Neural progenitor cell (in vitro differentiated cells): Measurements from ENCODE around the gene SMYD2. TPM values are rescaled to one million over a fixed set of nuclear protein-coding genes. Genes with fewer than 3 reads are reported as not detected.
A peak's percentile ranks its signal among the peaks of the same experiment; 100 is the strongest.

Experiments
- DNase-seq: peaks from one replicate; pipeline ENCODE4 v3.0.0-alpha.2; 2016; ENCODE audit warnings: low spot score
- H2AFZ ChIP-seq: fragments of 200-600 bp; sonication (generic); replicated peaks from 2 replicates; pipeline ENCODE4 v1.6.1; 2016; ENCODE audit warnings: antibody characterized with exemption
- H3F3A ChIP-seq: fragments of 200-600 bp; sonication (generic); 2 replicates; pipeline ENCODE4 v1.6.1; 2016; ENCODE audit warnings: antibody characterized with exemption, low read depth
- H3K27ac ChIP-seq: fragments of 200-600 bp; sonication (generic); 2 replicates; pipeline ENCODE4 v1.5.1; 2016; ENCODE audit warnings: mild to moderate bottlenecking
- H3K27me3 ChIP-seq: fragments of 200-600 bp; sonication (generic); 2 replicates; pipeline ENCODE4 v1.6.1; 2016; ENCODE audit warnings: mild to moderate bottlenecking, moderate library complexity
- H3K36me3 ChIP-seq: fragments of 200-600 bp; sonication (generic); 2 replicates; pipeline ENCODE4 v1.5.1; 2016
- H3K4me1 ChIP-seq: fragments of 200-600 bp; sonication (generic); 2 replicates; pipeline ENCODE4 v1.6.1; 2016; ENCODE audit warnings: mixed run types
- H3K4me2 ChIP-seq: fragments of 200-600 bp; sonication (generic); 2 replicates; pipeline ENCODE4 v1.6.1; 2016
- H3K4me3 ChIP-seq: fragments of 200-600 bp; sonication (generic); 2 replicates; pipeline ENCODE4 v1.5.1; 2016
- H3K79me2 ChIP-seq: fragments of 200-600 bp; sonication (generic); 2 replicates; pipeline ENCODE4 v1.6.1; 2016; ENCODE audit warnings: low read depth
- H3K9ac ChIP-seq: fragments of 200-600 bp; sonication (generic); 2 replicates; pipeline ENCODE4 v1.6.1; 2016
- H3K9me3 ChIP-seq: fragments of 200-600 bp; sonication (generic); 2 replicates; pipeline ENCODE4 v1.5.1; 2016; ENCODE audit warnings: low read depth
- H4K20me1 ChIP-seq: fragments of 200-600 bp; sonication (generic); 2 replicates; pipeline ENCODE4 v1.6.1; 2016; ENCODE audit warnings: low read depth
- H3K27ac Mint-ChIP-seq: 3 replicates; pipeline ENCODE4 v1.8.0; 2021; ENCODE audit warnings: mixed read lengths
- H3K27me3 Mint-ChIP-seq: 2 replicates; pipeline ENCODE4 v1.8.0; 2022; ENCODE audit warnings: low read depth, mild to moderate bottlenecking, inconsistent platforms, moderate library complexity, mixed read lengths; ENCODE audit not compliant: insufficient read depth
- H3K36me3 Mint-ChIP-seq: 3 replicates; pipeline ENCODE4 v1.8.0; 2021; ENCODE audit warnings: mixed read lengths
- H3K4me1 Mint-ChIP-seq: 3 replicates; pipeline ENCODE4 v1.8.0; 2021; ENCODE audit warnings: mixed read lengths
- H3K4me3 Mint-ChIP-seq: 3 replicates; pipeline ENCODE4 v1.8.0; 2021; ENCODE audit warnings: mild to moderate bottlenecking, moderate library complexity, mixed read lengths
- H3K9me3 Mint-ChIP-seq: 3 replicates; pipeline ENCODE4 v1.8.0; 2020; ENCODE audit warnings: mixed read lengths
- CTCF ChIP-seq: fragments of 200-600 bp; sonication (generic); IDR thresholded peaks from 2 replicates; pipeline ENCODE4 v1.5.1; 2017; ENCODE audit warnings: antibody characterized with exemption, mild to moderate bottlenecking
- EZH2 ChIP-seq: fragments of 200-600 bp; sonication (generic); IDR thresholded peaks from 2 replicates; pipeline ENCODE4 v1.6.1; 2017; ENCODE audit warnings: antibody characterized with exemption, mild to moderate bottlenecking, moderate library complexity
- EZH2phosphoT487 ChIP-seq: fragments of 200-600 bp; sonication (generic); IDR thresholded peaks from 2 replicates; pipeline ENCODE4 v1.6.1; 2017; ENCODE audit warnings: antibody characterized with exemption
- total RNA-seq: library from RNA; depleted of rRNA; stranded (reverse); fragments of >200 nt; gene quantifications from 2 replicates; pipeline ENCODE4 v1.2.3, GENCODE V29; 2015; ENCODE audit warnings: low replicate concordance

SMYD2 gene, protein sequence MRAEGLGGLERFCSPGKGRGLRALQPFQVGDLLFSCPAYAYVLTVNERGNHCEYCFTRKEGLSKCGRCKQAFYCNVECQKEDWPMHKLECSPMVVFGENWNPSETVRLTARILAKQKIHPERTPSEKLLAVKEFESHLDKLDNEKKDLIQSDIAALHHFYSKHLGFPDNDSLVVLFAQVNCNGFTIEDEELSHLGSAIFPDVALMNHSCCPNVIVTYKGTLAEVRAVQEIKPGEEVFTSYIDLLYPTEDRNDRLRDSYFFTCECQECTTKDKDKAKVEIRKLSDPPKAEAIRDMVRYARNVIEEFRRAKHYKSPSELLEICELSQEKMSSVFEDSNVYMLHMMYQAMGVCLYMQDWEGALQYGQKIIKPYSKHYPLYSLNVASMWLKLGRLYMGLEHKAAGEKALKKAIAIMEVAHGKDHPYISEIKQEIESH
- 18.9 and 20.5 TPM in 2 replicates for total RNA-seq

DNA sequence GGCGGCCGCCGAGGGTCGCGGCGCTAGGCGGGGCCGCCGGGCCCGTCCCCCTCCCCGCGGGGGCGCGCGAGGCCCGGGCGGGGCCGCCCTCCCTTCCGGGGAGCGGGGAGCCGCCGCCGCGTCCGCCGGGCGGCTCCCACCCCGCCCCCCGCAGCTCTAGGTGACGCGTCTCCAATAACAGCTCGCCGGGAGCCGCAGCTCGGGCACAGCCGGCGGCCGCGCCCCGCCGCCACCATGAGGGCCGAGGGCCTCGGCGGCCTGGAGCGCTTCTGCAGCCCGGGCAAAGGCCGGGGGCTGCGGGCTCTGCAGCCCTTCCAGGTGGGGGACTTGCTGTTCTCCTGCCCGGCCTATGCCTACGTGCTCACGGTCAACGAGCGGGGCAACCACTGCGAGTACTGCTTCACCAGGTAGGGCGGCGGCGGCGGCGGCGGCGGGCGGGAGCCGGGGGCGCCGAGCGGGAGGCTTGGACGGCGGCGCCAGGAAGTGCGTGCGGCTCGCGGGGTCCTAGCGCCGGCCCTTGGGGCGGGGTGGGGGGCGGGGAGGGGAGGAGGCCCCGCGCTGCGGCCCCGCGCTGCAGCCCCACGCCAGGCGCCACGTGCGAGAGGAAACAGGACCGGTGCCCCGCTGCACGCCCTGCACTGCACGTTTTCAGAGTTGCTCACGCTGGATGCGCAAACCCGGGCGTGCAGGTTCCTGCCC lies at the start of gene SMYD2:
SMYD2 (plus strand) TSS at position 139 of the 699 bp plus-strand sequence; CDS start at position 235, 96 bp downstream.
- H4K20me1 ChIP-seq = no peaks in the 10 kb centered on the region
- Mint-ChIP-seq H3K4me3 (peak within 1 kb of the TSS; percentile 90), H3K27ac (peak within 1 kb of the TSS; percentile 7), H3K4me1 (peaks cover 41% of the 10 kb centered on the region), H3K36me3 (peaks cover 27% of the 10 kb centered on the region), H3K9me3 (peaks cover 8% of the 10 kb centered on the region), H3K27me3 (peaks cover 2% of the 10 kb centered on the region)
- H3K27ac ChIP-seq = peak within 1 kb of the TSS; percentile 85
- no peaks in the 10 kb centered on the region for H3K9me3 ChIP-seq
- H3K4me2 ChIP-seq = peak within 1 kb of the TSS; percentile 92
- TF ChIP-seq CTCF (no peak), EZH2phosphoT487 (peak; percentile 22)
- peak; percentile 78 for DNase-seq
- H3K36me3 ChIP-seq = no peaks in the 10 kb centered on the region
- H3F3A ChIP-seq = peaks cover 19% of the 10 kb centered on the region
- peak within 1 kb of the TSS; percentile 39 for H3K9ac ChIP-seq
- H3K79me2 ChIP-seq = no peaks in the 10 kb centered on the region
- peak within 1 kb of the TSS; percentile 99 for H2AFZ ChIP-seq
- H3K4me1 ChIP-seq = peaks cover 7% of the 10 kb centered on the region
- H3K27me3 ChIP-seq = peaks cover 25% of the 10 kb centered on the region
- peak within 1 kb of the TSS; percentile 89 for H3K4me3 ChIP-seq

GRCh38 chr1:214233856-214234634 lies 46.9 kb upstream of the SMYD2 start:
- Histone ChIP-seq H3K79me2 (no peaks in the 10 kb centered on the region), H3K27me3 (no peaks in the 10 kb centered on the region), H3F3A (no peaks in the 10 kb centered on the region), H4K20me1 (no peaks in the 10 kb centered on the region), H3K36me3 (no peaks in the 10 kb centered on the region), H3K4me3 (no peak overlapping the region), H3K9ac (no peak overlapping the region), H3K4me1 (peaks cover 12% of the 10 kb centered on the region), H3K27ac (no peak overlapping the region), H3K9me3 (no peaks in the 10 kb centered on the region), H2AFZ (no peak overlapping the region), H3K4me2 (peak overlapping the region; percentile 27)
- no peaks in the 10 kb centered on the region for H3K4me1 Mint-ChIP-seq
- H3K4me3 Mint-ChIP-seq = no peak overlapping the region
- no peak overlapping the region for H3K27ac Mint-ChIP-seq
- DNase-seq = no peak
- no peak for TF ChIP-seq EZH2
- TF ChIP-seq EZH2phosphoT487 = no peak
- no peak for TF ChIP-seq CTCF
- H3K27me3 Mint-ChIP-seq = no peaks in the 10 kb centered on the region
- H3K9me3 Mint-ChIP-seq = no peaks in the 10 kb centered on the region
- H3K36me3 Mint-ChIP-seq = no peaks in the 10 kb centered on the region

- no peak for DNase-seq
- H3K27me3 ChIP-seq = no peaks in the 10 kb centered on the region
- no peaks in the 10 kb centered on the region for H3K36me3 ChIP-seq
These were observed 46.3 kb upstream of the SMYD2 start for GRCh38 chr1:214234635-214235025.

More at GRCh38 chr1:214234635-214235025, 46.3 kb upstream of the SMYD2 start:
- Mint-ChIP-seq H3K9me3 (no peaks in the 10 kb centered on the region), H3K27me3 (no peaks in the 10 kb centered on the region), H3K4me1 (no peaks in the 10 kb centered on the region), H3K4me3 (no peak overlapping the region), H3K36me3 (no peaks in the 10 kb centered on the region), H3K27ac (no peak overlapping the region)
- no peak overlapping the region for H3K4me3 ChIP-seq
- TF ChIP-seq CTCF = no peak
- TF ChIP-seq EZH2 = no peak
- H3F3A ChIP-seq = no peaks in the 10 kb centered on the region
- no peak overlapping the region for H2AFZ ChIP-seq
- H3K9ac ChIP-seq = no peak overlapping the region
- no peaks in the 10 kb centered on the region for H4K20me1 ChIP-seq
- no peaks in the 10 kb centered on the region for H3K9me3 ChIP-seq
- H3K4me1 ChIP-seq = peaks cover 12% of the 10 kb centered on the region
- H3K4me2 ChIP-seq = peak overlapping the region; percentile 27
- H3K79me2 ChIP-seq = no peaks in the 10 kb centered on the region
- H3K27ac ChIP-seq = no peak overlapping the region
